ENCODE measurements around the gene PSME2. TPM values are rescaled to one million over a fixed set of nuclear protein-coding genes. Genes with fewer than 3 reads are reported as not detected.
A peak's percentile ranks its signal among the peaks of the same experiment; 100 is the strongest.

Gene PSME2
- total and polyA plus RNA-seq, 2 donors (not counting 1 experiment from before 2014, with no cell fraction given): 132 to 148 TPM

GRCh38 chr14:24179294-24179960, 33.0 kb upstream of the PSME2 start:
- H3K4me2 ChIP-seq (ENCODE audit: extremely low read depth, insufficient read depth, low read length): no peak overlapping the region

DNA sequence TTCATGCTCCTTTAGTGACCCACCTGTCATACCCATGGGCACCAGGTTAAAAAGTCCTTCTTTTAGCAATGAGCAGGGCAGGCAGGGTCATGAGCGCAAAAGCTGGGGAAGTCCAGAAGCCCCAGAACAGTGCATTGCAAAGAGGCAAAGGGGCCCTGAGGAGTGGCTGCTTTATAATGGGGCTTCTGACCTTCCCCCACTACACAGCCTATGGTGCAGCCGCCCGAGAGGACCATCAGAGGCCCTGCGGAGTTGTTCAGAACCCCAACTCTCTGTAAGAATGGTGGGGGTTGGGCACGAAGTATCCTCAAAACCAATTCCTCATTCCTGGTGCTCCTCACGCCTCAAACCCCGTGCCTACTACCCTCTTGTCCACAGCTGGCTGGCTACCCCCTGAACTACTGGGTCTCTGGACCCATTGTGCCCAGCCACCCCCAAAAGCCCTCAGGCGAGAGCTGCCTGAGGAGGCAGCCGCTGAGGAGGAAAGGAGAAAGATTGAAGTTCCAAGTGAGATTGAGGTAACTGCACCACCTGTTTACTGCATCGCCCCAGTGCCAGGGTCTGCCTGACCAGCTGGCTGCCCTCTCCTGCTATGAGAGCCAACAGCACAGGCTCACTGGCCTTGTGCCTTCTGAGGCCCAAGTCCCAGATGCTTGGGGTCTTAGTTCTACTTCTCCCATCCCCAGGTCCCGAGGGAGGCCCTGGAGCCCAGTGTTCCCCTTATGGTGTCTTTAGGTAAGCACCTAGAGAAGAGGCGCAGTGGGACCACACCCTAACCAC, 32.2 kb upstream of the PSME2 start:
- Histone ChIP-seq H3K27me3 (ENCODE audit: control insufficient read depth, insufficient read depth, low read length) (no peaks in the 10 kb centered on the region), H3K4me3 (replicated peaks in 1 of 4; ENCODE audit: control extremely low read depth in 1 of 4, insufficient read depth in 1 of 4, low read depth in 3 of 4, low read length in 4 of 4) (no peak overlapping the region), H3K27ac (ENCODE audit: insufficient read depth, low read length) (no peak overlapping the region), H2AFZ (ENCODE audit: low read length) (no peak overlapping the region), H3K4me1 (ENCODE audit: control insufficient read depth, extremely low read depth, insufficient read depth, low read length) (no peaks in the 10 kb centered on the region), H3K4me2 (ENCODE audit: extremely low read depth, insufficient read depth, low read length) (no peak overlapping the region), H3K79me2 (ENCODE audit: control insufficient read depth, insufficient read depth, low read length) (no peaks in the 10 kb centered on the region), H4K20me1 (ENCODE audit: control insufficient read depth, extremely low read depth, insufficient read depth, low read length) (no peaks in the 10 kb centered on the region), H3K36me3 (ENCODE audit: control insufficient read depth, insufficient read depth, low read length) (peaks cover 34% of the 10 kb centered on the region), H3K9ac (ENCODE audit: insufficient read depth, low read length) (no peak overlapping the region), H3K9me3 (ENCODE audit: control insufficient read depth, insufficient read depth, low read depth, low read length) (no peaks in the 10 kb centered on the region)
- TF ChIP-seq EZH2 (IDR thresholded peaks at IDR 0.05; ENCODE audit: low read length, missing control alignments) (no peak), CTCF (conservative IDR thresholded peaks at IDR 0.05 in 1 of 2, IDR thresholded peaks at IDR 0.05 in 1 of 2; ENCODE audit: low read depth in 1 of 2, low read length in 2 of 2) (no peak)
- DNase-seq (ENCODE audit: low read depth in 2 of 2): no peak

More at GRCh38 chr14:24179294-24179960, 33.0 kb upstream of the PSME2 start:
- DNase-seq (ENCODE audit: low read depth in 2 of 2): no peak
- no peak for TF ChIP-seq CTCF (conservative IDR thresholded peaks at IDR 0.05 in 1 of 2, IDR thresholded peaks at IDR 0.05 in 1 of 2; ENCODE audit: low read depth in 1 of 2, low read length in 2 of 2)
- no peak for TF ChIP-seq EZH2 (IDR thresholded peaks at IDR 0.05; ENCODE audit: low read length, missing control alignments)
- Histone ChIP-seq H2AFZ (ENCODE audit: low read length) (no peak overlapping the region), H3K36me3 (ENCODE audit: control insufficient read depth, insufficient read depth, low read length) (peaks cover 38% of the 10 kb centered on the region), H3K9me3 (ENCODE audit: control insufficient read depth, insufficient read depth, low read depth, low read length) (no peaks in the 10 kb centered on the region), H3K27me3 (ENCODE audit: control insufficient read depth, insufficient read depth, low read length) (no peaks in the 10 kb centered on the region), H3K9ac (ENCODE audit: insufficient read depth, low read length) (no peak overlapping the region), H3K4me3 (replicated peaks in 1 of 4; ENCODE audit: control extremely low read depth in 1 of 4, insufficient read depth in 1 of 4, low read depth in 3 of 4, low read length in 4 of 4) (no peak overlapping the region), H4K20me1 (ENCODE audit: control insufficient read depth, extremely low read depth, insufficient read depth, low read length) (no peaks in the 10 kb centered on the region), H3K4me1 (ENCODE audit: control insufficient read depth, extremely low read depth, insufficient read depth, low read length) (no peaks in the 10 kb centered on the region), H3K79me2 (ENCODE audit: control insufficient read depth, insufficient read depth, low read length) (no peaks in the 10 kb centered on the region), H3K27ac (ENCODE audit: insufficient read depth, low read length) (peak overlapping the region; percentile 71)

DNA sequence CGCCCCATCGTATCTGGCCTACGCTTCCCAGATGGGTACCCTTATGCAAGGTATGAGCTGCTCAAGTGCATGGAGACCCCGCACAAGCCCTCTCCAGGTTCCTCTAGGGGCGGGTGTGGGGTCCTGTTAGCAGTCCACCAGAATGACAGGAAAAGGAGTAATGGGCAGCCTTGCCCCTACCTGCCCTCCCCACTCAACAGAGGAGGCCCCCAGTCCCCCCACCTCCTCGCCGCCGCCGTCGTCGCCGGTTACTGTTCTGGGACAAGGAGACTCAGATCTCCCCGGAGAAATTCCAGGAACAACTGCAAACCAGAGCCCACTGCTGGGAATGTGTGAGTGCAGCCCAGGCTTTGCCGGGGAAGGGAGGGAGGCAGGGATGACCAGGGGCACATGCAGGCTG, 31.5 kb upstream of the PSME2 start:
- H3K36me3 ChIP-seq (ENCODE audit: control insufficient read depth, insufficient read depth, low read length): peaks cover 34% of the 10 kb centered on the region

More for the DNA sequence above, 31.5 kb upstream of the PSME2 start:
- Histone ChIP-seq H3K4me2 (ENCODE audit: extremely low read depth, insufficient read depth, low read length) (no peak overlapping the region), H4K20me1 (ENCODE audit: control insufficient read depth, extremely low read depth, insufficient read depth, low read length) (no peaks in the 10 kb centered on the region), H3K27ac (ENCODE audit: insufficient read depth, low read length) (no peak overlapping the region), H3K4me3 (replicated peaks in 1 of 4; ENCODE audit: control extremely low read depth in 1 of 4, insufficient read depth in 1 of 4, low read depth in 3 of 4, low read length in 4 of 4) (no peak overlapping the region), H3K4me1 (ENCODE audit: control insufficient read depth, extremely low read depth, insufficient read depth, low read length) (no peaks in the 10 kb centered on the region), H3K79me2 (ENCODE audit: control insufficient read depth, insufficient read depth, low read length) (no peaks in the 10 kb centered on the region), H3K27me3 (ENCODE audit: control insufficient read depth, insufficient read depth, low read length) (no peaks in the 10 kb centered on the region), H3K9ac (ENCODE audit: insufficient read depth, low read length) (no peak overlapping the region), H2AFZ (ENCODE audit: low read length) (no peak overlapping the region), H3K9me3 (ENCODE audit: control insufficient read depth, insufficient read depth, low read depth, low read length) (no peaks in the 10 kb centered on the region)
- TF ChIP-seq CTCF (conservative IDR thresholded peaks at IDR 0.05 in 1 of 2, IDR thresholded peaks at IDR 0.05 in 1 of 2; ENCODE audit: low read depth in 1 of 2, low read length in 2 of 2) (no peak), EZH2 (IDR thresholded peaks at IDR 0.05; ENCODE audit: low read length, missing control alignments) (no peak)
- no peak for DNase-seq (ENCODE audit: low read depth in 2 of 2)

Measured in fibroblast of lung (primary cell).